PC-9 (cell line): Measurements from ENCODE around the gene ZNF641.
"Not testable (repeated sequence)": the region's sequence is repeated elsewhere in the genome, so short reads cannot be mapped to it uniquely, and the experiment has no call there.

Experiments
- CTCF ChIP-seq: fragments of 200-600 bp; sonication (generic); conservative IDR thresholded peaks from 2 replicates; pipeline ENCODE4 v1.6.1; 2017; ENCODE audit warnings: mixed run types, antibody characterized with exemption, mild to moderate bottlenecking, moderate library complexity
- EZH2 ChIP-seq: fragments of 200-600 bp; sonication (generic); IDR thresholded peaks from 2 replicates; pipeline ENCODE4 v1.8.0; 2017; ENCODE audit warnings: antibody characterized with exemption, low read depth

GRCh38 chr12:48333680-48334079, 17.0 kb downstream of the ZNF641 start:
- not testable (repeated sequence) for TF ChIP-seq CTCF, EZH2
